DND-41 (cell line): Measurements from ENCODE around the gene SLAMF9.

Source experiments
- CTCF ChIP-seq: IDR thresholded peaks from 2 replicates; pipeline ENCODE4 v1.5.1; 2012; ENCODE audit warnings: borderline replicate concordance, low read length, moderate library complexity, mild to moderate bottlenecking; ENCODE audit not compliant: poor library complexity, severe bottlenecking; ENCODE audit errors: extremely low read depth
- EZH2 ChIP-seq: IDR thresholded peaks from 3 replicates; pipeline ENCODE4 v1.6.1; 2012; ENCODE audit warnings: borderline replicate concordance, low read depth, mild to moderate bottlenecking, moderate library complexity, low read length, inconsistent platforms; ENCODE audit not compliant: severe bottlenecking

DNA sequence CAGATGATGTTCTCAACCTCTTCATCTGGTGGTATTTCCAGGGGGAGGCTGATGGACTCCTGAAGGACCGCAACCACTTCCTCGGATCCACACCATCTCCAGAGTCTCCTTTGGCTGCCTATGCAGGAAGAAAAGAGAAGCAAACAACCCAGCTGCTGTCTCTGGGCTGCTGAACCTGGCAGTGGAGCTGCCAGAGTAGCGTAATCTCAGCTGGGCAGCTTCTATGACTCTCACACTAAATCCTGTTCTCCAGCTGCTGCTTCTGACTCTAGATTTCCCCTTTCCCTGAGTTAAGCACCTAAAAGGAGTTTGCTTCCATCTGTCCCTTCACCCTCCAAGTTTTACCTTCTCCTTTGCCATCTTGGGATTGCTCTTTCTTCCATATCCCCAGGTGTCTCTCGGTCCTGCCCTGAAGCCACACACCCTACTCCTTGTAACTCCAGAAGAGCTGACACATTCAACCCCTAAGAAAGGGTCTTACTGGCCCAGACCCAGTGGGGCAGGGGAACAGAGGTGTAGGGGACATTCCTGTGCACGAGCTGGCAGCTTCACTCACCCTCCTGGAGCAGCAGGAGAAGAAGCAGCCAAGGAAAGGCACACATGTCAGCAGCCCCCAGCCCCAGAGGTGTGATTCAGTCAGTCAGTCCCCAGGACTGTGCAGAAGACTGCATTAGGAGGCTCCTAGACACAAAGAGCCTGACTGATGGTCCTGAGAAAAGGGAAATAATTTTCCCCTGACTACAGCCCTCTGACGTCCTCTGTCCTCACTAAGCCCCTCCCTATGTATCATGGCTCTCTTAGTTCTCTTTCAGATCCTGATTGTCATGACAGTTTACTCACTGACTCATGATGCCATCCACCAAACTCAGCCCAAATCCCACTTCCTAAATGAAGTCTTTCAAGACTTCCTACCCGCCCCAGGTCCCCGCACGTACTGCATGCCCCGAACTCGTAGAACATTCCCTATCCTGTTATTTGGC, at the start of gene SLAMF9:
- no peak for TF ChIP-seq CTCF
- no peak for TF ChIP-seq EZH2
